Esophagus (tissue), 2 donors: Measurements from ENCODE around the gene PER1. TPM values are rescaled to one million over a fixed set of nuclear protein-coding genes. Genes with fewer than 3 reads are reported as not detected.

Experiments used
- H3K27ac ChIP-seq, 2 donors: one replicate each; pipeline ENCODE4 v1.5.1; 2013; ENCODE audit warnings: low read depth in 2 of 2, mild to moderate bottlenecking in 2 of 2, inconsistent platforms in 1 of 2, low read length in 1 of 2, moderate library complexity in 1 of 2
- H3K27me3 ChIP-seq, 2 donors: one replicate each; pipeline ENCODE4 v1.6.1; 2013; ENCODE audit warnings: low read length in 2 of 2, control low read depth in 1 of 2, mild to moderate bottlenecking in 1 of 2; ENCODE audit not compliant: insufficient read depth in 2 of 2, control insufficient read depth in 1 of 2
- H3K36me3 ChIP-seq, 2 donors: one replicate each; pipeline ENCODE4 v1.6.1; 2013; ENCODE audit warnings: low read length in 1 of 2; ENCODE audit not compliant: control insufficient read depth in 2 of 2, insufficient read depth in 2 of 2
- H3K4me1 ChIP-seq, 2 donors: one replicate each; pipeline ENCODE4 v1.6.1; 2013; ENCODE audit warnings: low read length in 1 of 2; ENCODE audit not compliant: control insufficient read depth in 2 of 2, insufficient read depth in 2 of 2
- H3K4me3 ChIP-seq, 2 donors: one replicate each; pipeline ENCODE4 v1.5.1; 2013; ENCODE audit warnings: low read length in 2 of 2, mild to moderate bottlenecking in 2 of 2, low read depth in 1 of 2, moderate library complexity in 1 of 2
- H3K9me3 ChIP-seq, 2 donors: one replicate each; pipeline ENCODE4 v1.6.1; 2013; ENCODE audit warnings: mild to moderate bottlenecking in 2 of 2, low read depth in 1 of 2, low read length in 1 of 2, moderate library complexity in 1 of 2; ENCODE audit not compliant: control insufficient read depth in 2 of 2, insufficient read depth in 1 of 2
- WGBS, 2 donors: extraction: QIAGEN DNeasy Blood & Tissue Kit; methylation state at CpG; one replicate each; pipeline ENCODE4 v1.1.7; 2013; 5-methylcytosine and 5-hydroxymethylcytosine counted together
- polyA plus RNA-seq, 2 donors: library from polyadenylated mRNA; stranded (reverse); fragments of 200-250 nt; gene quantifications; one replicate each; pipeline ENCODE4 v1.2.3, GENCODE V29; 2013
- donor health status: healthy with polysubstance abuse.
- donor health status: Bipolar disorder and iron deficiency.

PER1 gene
- polyA plus RNA-seq, 2 donors: 44.7 to 85.2 TPM

GRCh38 chr17:8147805-8148404, 4.3 kb downstream of the PER1 start:
- Histone ChIP-seq H3K4me1 (peaks cover 2 to 20% of the 10 kb centered on the region in 2 donors), H3K36me3 (peaks cover 37 to 69% of the 10 kb centered on the region in 2 donors), H3K4me3 (no peak overlapping the region), H3K27me3 (no peaks in the 10 kb centered on the region), H3K9me3 (peaks cover 0 to 2% of the 10 kb centered on the region in 2 donors), H3K27ac (peak overlapping the region in 1 of 2 donors; percentile 3)
- 88 to 92% methylated on average over 12 to 13 of the region's 13 CpGs for WGBS, 2 donors

DNA sequence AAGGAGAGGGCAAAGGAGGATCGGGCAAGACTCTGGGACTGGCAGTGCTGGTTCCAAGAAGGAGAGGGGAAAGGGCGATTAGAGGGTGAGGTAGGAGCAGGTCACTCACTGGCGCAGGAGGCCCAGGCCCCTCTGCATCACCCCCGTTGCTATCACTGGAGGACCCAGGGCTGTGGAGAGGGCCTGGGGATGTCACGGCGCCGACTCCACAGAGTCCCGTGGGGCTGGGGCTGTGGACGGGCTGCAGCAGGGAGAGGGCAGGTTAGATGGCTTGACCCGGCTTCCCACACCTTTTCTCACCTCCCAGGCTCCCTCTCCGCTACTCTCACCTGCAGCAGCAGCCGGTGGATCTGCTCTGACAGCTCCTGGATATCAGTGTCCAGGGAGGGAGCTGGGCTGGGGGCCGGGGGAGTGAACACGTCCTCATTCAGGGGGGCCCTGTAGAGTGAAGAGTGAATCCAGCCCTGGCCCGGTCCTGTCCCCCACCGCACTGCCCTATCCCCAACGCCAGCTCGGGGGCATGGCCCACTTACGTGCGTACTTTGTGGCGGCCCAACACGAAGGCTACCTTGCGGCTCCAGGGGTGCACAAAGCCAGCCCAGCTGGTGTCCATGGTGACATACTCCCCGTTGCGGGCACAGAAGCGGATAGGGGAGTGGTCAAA, 4.9 kb downstream of the PER1 start:
- peaks cover 0 to 2% of the 10 kb centered on the region in 2 donors for H3K9me3 ChIP-seq
- peaks cover 2 to 16% of the 10 kb centered on the region in 2 donors for H3K4me1 ChIP-seq
- H3K36me3 ChIP-seq: peaks cover 42 to 75% of the 10 kb centered on the region in 2 donors
- peak overlapping the region in 1 of 2 donors; percentile 26 for H3K27ac ChIP-seq
- 89 to 91% methylated on average over 25 to 26 of the region's 26 CpGs for WGBS, 2 donors
- H3K27me3 ChIP-seq: no peaks in the 10 kb centered on the region
- no peak overlapping the region for H3K4me3 ChIP-seq

DNA sequence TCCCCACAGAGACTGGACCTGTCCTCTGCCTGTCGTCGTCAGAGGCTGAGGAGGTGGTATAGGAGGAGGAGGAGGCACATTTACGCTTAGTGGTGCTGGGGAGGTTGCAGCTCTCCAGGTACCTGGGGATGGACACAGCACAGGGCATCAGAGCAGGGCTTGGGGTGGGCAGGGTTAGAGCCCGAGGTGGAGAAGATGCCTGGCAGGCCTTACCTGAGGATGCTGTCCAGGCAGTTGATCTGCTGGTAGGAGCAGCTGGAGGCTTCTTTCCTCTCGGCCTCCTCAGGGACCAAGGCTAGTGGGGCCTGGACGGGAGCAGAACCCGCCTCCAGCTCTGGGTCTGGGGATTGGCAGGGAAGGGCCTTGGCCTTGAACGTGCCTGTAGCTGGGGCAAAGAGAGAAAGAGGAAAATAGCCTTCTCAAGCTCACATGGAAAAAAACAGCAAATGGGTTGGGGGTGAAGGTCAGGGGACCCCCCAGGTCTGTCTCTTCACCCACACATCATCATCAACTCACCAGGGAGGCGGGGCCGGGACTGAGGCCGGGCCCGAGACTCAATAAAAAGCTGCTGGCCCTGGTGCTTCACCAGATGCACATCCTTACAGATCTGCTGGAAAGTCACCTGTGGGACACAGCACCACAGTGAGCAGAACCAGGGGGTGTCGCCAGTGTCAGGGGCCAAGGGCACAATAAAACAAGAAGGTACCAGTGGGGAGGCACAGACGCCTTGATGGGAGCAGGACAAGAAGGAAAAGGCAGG, 5.6 kb downstream of the PER1 start:
- Histone ChIP-seq H3K9me3 (peaks cover 0 to 2% of the 10 kb centered on the region in 2 donors), H3K36me3 (peaks cover 43 to 81% of the 10 kb centered on the region in 2 donors), H3K27ac (peak overlapping the region in 1 of 2 donors; percentile 34), H3K27me3 (no peaks in the 10 kb centered on the region), H3K4me3 (no peak overlapping the region), H3K4me1 (peaks cover 2 to 16% of the 10 kb centered on the region in 2 donors)
- WGBS, 2 donors: 92% methylated on average over 14 of the region's 14 CpGs

DNA sequence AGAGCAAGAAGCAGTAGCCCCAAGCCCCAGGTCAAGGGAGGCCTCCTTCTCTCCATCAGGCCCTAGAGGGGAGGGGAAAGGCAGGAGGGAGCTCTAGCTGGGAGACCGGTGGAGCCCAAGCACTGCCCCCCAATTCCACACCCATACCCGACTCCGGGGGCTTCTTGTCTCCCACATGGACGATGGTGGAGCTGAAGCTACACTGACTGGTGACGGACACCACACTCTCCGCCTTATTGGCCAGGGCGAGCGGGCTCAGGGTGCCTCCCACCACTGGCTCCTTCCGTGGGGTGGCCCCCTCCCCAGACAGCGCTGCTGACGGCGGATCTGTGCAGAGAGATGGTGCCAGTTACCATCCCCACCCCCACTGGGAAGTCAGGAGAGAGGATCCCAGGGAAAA, 6.4 kb downstream of the PER1 start:
- Histone ChIP-seq H3K27me3 (no peaks in the 10 kb centered on the region), H3K4me1 (peaks cover 2 to 10% of the 10 kb centered on the region in 2 donors), H3K36me3 (peaks cover 48 to 87% of the 10 kb centered on the region in 2 donors), H3K27ac (peak overlapping the region in 1 of 2 donors; percentile 34), H3K9me3 (peaks cover 0 to 2% of the 10 kb centered on the region in 2 donors), H3K4me3 (no peak overlapping the region)
- 90 to 91% methylated on average over 12 of the region's 12 CpGs for WGBS, 2 donors

DNA sequence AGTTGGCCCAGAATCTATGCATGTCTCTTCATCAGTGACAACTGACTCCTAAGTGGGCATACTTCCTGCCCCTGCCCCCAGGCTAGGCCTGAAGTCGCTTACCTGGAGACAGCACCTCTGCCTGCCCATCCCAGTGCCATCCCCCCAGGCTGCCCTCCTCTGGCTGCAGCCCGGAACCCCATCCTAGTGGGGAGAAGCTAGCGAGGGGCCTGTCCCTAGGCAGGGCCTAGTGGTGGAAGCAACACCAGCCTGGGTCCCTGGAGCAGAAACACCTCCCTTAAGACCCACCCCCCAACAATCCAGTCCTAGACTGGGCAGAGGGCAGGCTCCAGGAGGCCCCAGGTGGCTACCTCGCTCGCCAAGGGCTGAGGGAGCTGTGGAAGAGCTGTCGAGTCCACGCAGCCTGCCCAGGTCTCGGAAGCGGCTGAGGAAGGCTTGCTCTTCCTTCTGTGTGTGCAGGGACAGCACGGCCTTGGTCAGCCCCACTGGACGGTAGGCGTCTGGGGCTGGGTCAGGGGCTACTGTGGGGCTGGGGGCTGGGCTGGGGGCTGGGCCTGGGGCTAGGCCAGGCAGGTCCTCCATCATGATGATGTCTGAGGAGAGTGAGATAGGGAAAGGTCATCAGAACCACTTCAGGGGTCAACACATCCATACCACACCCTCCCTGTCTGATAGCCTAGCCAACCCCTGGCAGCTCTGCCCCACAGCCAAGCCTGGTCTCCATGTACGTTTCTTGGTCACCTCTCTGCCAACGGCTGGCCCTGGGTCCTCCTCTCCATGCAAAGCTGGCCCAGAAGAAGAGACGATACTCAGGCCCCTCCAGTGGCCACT, 7.6 kb downstream of the PER1 start:
- H3K9me3 ChIP-seq: peaks cover 0 to 2% of the 10 kb centered on the region in 2 donors
- peaks cover 47 to 86% of the 10 kb centered on the region in 2 donors for H3K36me3 ChIP-seq
- H3K27ac ChIP-seq: no peak overlapping the region
- no peaks in the 10 kb centered on the region for H3K27me3 ChIP-seq
- 92 to 95% methylated on average over 15 of the region's 15 CpGs for WGBS, 2 donors
- H3K4me1 ChIP-seq: peaks cover 0 to 7% of the 10 kb centered on the region in 2 donors
- H3K4me3 ChIP-seq: no peak overlapping the region

DNA sequence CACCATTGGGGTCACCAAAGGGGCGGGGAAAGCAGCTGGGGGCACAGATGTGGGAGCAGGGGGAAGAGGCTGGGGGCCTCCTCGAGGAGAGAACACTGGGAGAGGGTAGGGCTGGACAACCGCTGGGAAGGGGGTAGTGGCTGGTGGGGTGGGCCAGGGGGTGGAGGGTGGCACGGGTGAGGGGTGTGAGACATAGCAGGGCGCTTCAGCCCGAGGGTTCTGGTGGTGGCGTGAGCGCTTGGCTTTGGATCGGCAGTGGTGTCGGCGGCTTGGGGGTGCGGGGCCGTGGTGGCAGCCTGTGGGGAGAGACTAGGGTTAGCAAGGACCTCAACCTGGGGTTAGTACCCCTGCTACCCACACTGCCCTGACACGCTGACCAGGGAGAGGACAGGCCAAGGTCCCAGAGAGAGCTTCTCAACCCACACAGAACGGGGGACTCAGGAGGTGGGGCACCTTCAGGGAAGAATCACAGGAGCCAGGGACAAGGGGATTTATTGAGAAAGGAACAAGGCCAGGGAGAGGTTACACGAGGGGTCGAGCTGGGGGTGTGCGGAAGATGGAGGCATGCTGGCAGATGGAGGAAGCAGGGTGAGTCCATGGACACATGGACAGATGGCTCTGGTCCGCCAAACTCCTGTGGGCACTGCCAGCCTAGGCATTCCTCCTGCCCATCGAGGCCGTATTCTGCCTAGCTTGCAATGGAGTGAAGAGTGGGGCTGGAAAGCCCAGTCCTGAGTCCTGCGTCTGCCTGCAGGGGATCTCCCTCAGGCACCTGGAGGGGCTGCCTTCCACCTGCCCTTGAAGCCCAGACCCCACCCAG, 8.4 kb downstream of the PER1 start:
- Histone ChIP-seq H3K4me3 (no peak overlapping the region), H3K27ac (no peak overlapping the region), H3K27me3 (no peaks in the 10 kb centered on the region), H3K9me3 (peaks cover 0 to 2% of the 10 kb centered on the region in 2 donors), H3K36me3 (peaks cover 45 to 80% of the 10 kb centered on the region in 2 donors), H3K4me1 (peaks cover 0 to 10% of the 10 kb centered on the region in 2 donors)
- 89 to 92% methylated on average over 22 of the region's 22 CpGs for WGBS, 2 donors

GRCh38 chr17:8142887-8143580, 9.2 kb downstream of the PER1 start:
- Histone ChIP-seq H3K36me3 (peaks cover 45 to 73% of the 10 kb centered on the region in 2 donors), H3K4me3 (no peak overlapping the region), H3K4me1 (peaks cover 0 to 10% of the 10 kb centered on the region in 2 donors), H3K27ac (peak overlapping the region in 1 of 2 donors; percentile 22), H3K27me3 (no peaks in the 10 kb centered on the region), H3K9me3 (peaks cover 0 to 2% of the 10 kb centered on the region in 2 donors)
- WGBS, 2 donors: 83 to 84% methylated on average over 15 of the region's 15 CpGs

GRCh38 chr17:8142158-8142886, 9.9 kb downstream of the PER1 start:
- Histone ChIP-seq H3K27ac (peak overlapping the region in 1 of 2 donors; percentile 44), H3K9me3 (peaks cover 0 to 2% of the 10 kb centered on the region in 2 donors), H3K4me3 (no peak overlapping the region), H3K27me3 (no peaks in the 10 kb centered on the region), H3K4me1 (peaks cover 0 to 10% of the 10 kb centered on the region in 2 donors), H3K36me3 (peaks cover 41 to 66% of the 10 kb centered on the region in 2 donors)
- WGBS, 2 donors: 88% methylated on average over 23 of the region's 23 CpGs
